Left cardiac atrium (tissue), 4 donors: Measurements from ENCODE around the gene NTRK2. TPM values are rescaled to one million over a fixed set of nuclear protein-coding genes. Genes with fewer than 3 reads are reported as not detected.

ENCODE experiments used
- ATAC-seq, 2 donors: fragments of 200-7000 bp; cut with Tn5 transposase; one replicate each; pipeline ENCODE4 v1.9.1; 2020; ENCODE audit warnings: mild to moderate bottlenecking in 2 of 2, moderate library complexity in 2 of 2
- DNase-seq: peaks from one replicate; pipeline ENCODE4 v3.0.0-alpha.2; 2020
- intact Hi-C, 2 donors: fragments of 100-400 bp; cut with DNase I; formaldehyde crosslinking; loops; one replicate each; pipeline versions ENCODE4 v1.14.1 to v1.15.1; 2022 to 2023
- total RNA-seq, 2 donors: library from RNA; stranded (reverse); fragmentation: NEBNext Ultra II Directional; extraction: Animal tissue kit (Norgen Biotek cat#: 25700); gene quantifications; one replicate each; pipeline ENCODE4 v1.2.1, GENCODE V29; 2021
- donor health status: DM: no; HTN: yes; CAD: no.
- donor health status: DM: no; HTN: yes; CAD: no; lungs with severe emphysema.
- donor health status: DM: yes; HTN: yes; CAD: no.
- donor health status: Dilated cardiomyopathy.

The NTRK2 gene
- total RNA-seq, 2 donors from 2014 or later: 20.6 to 38.2 TPM

DNA sequence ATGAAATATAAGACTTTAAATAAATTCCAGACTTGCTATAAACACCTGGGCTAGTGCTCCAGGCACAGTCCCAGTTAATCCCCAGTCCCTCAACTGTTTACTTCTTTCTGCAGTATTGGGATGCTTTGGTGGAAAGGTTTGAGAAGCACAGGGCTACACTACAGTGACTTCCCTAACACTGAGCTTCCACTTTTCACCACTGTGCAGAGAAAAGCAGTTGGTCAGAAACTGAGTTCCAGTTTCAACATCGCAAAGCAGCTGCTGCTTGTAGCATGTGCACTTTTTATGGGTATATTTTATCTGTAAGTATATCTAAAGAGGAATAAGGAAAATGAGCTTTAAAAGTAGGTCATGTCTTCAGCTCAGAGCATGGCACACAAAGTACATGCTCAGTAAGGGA lies 339.7 kb downstream of the NTRK2 start:
- ATAC-seq (no peak), DNase-seq (no peak)
- intact Hi-C loops: no loop called here

DNA sequence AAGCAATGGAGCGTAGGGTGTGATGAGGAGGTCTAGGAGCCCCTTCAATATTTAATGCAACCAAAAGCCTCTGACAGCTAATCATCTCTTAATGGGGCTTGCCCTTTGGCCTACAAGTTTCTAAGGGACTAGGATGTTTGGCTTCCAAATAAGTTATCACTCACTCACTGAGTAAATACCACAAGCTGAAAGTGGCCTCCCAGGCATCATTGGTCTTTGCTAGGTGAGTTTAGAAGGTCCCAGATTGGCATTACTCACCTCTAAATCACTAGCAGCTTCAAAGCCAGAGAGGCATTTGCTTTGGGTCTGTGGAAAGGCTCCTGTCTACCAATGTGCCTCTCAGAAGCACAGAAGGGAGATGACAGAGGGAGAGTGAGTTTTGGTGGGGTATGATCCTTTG lies 344.2 kb downstream of the NTRK2 start:
- intact Hi-C loops: no loop called here

DNA sequence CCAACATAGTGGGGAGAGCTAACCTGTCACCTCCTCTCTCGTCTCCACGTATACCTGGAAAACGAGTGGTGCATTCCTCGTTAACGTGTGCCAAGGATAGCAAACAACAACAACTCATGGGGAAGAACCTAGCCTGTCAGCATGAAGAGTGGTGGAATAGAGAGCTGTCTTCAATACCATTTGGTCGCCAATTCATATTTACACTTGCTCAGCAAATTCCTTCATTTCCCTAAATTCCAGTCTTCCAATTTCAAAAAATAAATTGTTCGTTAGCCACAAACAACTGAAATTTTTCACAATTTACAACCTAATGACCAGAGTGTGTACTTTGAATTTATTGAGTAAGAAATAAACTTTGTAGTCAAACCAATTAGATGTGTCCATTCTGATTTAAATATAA lies 344.8 kb downstream of the NTRK2 start:
- DNase-seq (no peak), ATAC-seq (no peak)
- intact Hi-C loops: no loop called here

More for the DNA sequence above, 344.2 kb downstream of the NTRK2 start:
- ATAC-seq (no peak), DNase-seq (no peak)

DNA sequence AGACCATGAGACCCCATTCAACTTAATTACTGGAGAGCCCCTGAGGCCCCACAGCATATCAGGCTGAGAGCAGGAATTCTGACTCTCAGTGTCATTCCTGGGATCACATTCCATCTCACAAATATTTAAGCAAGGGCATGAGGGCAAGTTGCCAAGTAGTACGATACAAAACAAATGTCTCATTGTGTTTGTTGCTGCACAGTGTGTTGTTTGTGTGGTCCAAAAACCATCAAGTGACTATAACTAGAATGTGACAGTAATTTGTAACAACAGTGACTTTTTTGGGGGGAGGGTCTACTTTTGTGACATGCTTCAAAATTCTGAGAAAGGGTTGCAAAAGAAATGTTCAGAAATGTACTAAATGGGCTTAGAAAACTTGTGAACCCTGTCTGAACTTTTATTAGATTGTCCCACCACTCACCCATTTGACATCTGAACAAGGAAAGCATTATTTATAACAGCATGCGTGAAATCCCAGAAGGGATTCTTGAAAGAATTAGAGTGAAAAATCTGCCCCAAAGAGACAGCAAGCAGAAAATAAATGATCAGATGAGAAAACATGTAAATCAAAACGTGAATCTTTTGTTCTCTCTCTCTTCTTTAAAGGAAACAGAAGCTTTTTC lies 347.0 kb downstream of the NTRK2 start:
- intact Hi-C loops: no loop called here
- no peak for ATAC-seq

DNA sequence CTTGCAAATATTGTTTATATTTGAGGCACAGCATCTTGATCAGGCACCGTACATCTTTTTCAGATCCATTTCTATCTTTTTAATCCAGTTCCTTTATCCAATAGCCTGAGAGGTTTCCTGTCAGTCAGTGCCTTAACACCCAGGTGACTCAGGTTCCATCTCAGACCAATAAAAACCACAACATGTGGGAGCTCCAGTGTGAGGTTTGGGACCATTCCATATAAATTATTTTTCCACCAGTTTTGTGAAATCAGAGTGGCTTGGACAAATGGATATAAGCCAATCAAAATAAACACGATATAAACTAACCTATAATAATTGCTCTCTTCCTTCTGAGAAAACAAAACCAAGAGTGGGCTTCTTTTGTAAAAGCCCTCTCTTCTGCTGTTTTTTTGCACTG lies 351.3 kb downstream of the NTRK2 start:
- intact Hi-C loops: no loop called here
- ATAC-seq (no peak), DNase-seq (no peak)

More for the DNA sequence above, 347.0 kb downstream of the NTRK2 start:
- DNase-seq: no peak

DNA sequence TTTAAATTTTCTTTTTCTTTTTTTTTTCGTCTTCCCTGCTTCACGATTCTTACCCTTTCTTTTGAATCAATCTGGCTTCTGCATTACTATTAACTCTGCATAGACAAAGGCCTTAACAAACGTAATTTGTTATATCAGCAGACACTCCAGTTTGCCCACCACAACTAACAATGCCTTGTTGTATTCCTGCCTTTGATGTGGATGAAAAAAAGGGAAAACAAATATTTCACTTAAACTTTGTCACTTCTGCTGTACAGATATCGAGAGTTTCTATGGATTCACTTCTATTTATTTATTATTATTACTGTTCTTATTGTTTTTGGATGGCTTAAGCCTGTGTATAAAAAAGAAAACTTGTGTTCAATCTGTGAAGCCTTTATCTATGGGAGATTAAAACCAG lies 352.2 kb downstream of the NTRK2 start:
- intact Hi-C loops: no loop called here
- ATAC-seq (no peak), DNase-seq (no peak)

DNA sequence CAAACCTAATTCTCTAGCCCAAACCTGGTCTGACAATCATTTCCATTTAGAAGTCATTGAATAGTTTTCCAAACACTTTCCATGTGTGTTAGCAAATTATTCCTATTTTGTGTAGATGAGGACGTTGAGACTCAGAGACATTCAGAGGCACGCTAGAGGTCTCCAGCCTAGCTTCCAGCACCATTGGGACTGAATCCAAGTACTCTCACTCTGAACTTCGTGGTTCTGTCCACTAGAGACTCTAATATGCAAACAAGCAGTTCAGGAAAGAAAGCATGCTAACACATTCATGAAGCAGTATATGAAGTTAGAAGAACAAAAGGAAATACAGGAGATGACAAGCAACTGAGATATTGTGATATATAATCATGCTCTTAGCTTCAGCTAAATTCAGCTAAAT lies 354.8 kb downstream of the NTRK2 start:
- intact Hi-C loops: no loop called here
- DNase-seq (no peak), ATAC-seq (peak; percentile 53 to 61)

DNA sequence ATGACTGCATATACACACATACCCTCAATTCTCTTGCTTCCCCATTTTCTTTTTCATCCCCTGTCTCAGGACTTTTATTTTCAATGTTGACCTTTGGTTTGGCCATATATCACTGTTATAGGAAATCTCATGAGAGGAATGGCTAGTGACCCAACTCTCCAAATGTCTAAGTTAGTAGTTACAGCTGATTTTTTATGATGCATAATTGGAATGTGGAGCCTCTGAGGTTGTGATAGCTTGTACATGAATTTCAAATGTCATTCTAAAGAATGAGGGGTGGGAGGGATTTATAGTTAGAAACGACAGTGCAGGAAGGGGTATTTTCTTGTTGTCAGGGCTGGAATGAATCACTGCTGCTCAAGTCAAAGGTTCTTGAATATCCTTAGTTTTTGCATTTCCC lies 356.1 kb downstream of the NTRK2 start:
- ATAC-seq (no peak), DNase-seq (no peak)
- intact Hi-C loops: no loop called here

DNA sequence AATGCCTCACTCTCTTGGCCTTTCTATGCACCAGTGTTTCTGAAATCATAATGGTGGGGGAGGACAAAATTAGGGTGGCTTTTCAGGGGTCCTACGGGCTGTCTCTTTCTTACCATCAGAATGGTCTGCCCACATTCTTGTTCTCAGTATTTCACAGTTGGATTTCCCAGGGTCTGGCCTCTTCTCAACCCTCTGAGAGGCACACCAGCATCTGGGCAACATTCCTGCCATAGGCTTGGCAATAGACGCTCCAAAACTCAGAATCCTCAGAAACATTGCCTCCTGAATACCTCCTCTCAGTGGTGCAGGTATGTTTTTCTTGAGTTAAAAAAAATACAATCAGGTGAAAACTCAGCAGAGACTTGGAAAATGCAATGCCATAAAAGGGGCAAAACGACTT lies 358.3 kb downstream of the NTRK2 start:
- ATAC-seq: no peak
- no peak for DNase-seq
- intact Hi-C loops: no loop called here

DNA sequence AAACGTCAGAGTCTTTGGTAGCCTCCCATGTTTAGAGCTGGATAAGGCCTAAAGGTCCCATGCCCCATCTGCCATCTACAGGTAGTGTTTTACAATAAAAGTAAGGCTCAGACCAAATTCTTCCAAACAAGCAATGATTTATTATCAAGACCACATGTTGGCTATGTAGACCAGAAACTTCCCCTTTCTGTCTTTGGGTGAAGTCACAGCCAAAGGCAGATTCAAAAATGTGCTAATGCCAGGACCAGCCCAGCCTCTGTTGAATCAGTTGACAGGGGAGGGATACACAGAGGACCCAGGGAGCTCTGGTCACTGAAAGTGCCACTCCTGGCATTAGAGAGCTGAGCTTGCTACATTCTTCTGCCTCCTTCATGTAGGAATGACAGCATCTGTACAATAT lies 360.8 kb downstream of the NTRK2 start:
- DNase-seq: no peak
- intact Hi-C loops: no loop called here
- ATAC-seq: no peak

DNA sequence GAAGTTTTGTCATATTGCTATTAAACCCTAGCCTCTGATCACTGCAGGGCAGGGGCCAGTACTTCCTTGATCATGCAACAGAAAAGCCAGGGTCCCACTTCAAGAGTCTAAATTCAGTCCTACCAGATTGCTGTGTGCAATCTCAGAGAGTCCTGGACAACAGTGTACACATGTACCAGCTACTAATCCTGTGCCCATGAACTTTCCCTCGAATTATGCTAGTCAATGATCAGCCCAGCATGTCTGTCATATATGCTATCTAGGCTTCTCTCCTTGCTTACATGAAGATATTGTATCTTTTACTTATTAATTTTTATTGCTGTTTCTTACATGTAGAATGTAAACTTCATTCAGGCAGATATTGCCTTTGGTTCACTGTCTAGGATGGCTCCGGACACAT lies 367.0 kb downstream of the NTRK2 start:
- intact Hi-C loops: no loop called here
- ATAC-seq: no peak
- no peak for DNase-seq

DNA sequence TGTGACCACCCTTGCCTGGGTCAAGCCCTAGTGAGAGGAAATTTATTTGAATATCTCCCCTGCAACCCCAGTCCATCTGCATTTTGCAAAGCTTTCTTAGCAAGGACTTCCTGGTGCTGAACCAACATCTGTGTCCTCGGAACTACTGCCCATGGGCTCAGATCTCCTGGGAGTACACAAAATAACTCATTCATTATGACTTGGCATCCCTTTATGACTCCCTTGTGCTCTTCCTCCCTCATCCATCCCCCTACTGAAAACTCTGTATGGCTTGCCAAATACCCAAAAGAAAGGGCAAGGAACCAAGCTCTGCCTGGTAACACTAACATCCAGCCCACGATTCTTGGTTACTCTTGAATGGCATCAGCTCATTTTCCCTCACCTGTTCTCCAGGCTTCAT lies 368.5 kb downstream of the NTRK2 start:
- no peak for DNase-seq
- ATAC-seq: no peak
- intact Hi-C loops: no loop called here

DNA sequence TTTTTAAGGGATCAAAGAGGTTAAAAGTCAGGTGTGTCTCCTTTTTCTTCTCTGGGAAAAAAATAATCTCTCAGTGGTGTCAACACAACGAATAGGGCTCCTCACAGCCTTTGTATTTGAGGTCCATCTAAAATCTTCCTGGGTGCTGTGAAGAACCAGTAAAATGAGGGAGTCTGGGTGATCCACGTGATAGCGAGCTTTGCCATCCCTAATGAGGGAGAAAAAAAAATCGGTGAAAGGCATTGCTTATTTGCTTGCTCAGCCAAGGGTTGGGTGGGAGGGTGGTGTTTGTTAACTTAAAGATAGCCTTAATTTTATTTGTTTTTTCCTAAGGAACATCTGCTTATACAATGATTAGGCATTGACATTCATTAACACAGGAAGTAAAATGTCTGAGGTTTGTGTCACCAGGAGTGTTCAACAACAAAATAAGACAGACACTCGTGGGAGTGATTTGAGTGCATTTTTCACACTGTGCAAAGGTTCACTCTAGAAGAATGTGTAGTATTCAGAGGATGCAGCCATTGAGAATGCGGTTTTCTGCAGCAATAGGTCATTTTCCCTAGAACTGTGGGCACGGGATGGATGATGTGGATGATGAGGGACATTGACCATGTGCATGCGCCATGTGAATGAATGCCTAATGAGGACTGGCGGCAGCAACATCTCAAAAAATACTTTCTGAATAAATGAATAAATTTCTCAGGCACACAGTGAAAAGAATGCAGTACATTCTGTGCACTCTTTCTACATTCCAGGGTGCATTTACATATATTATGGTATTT lies 369.5 kb downstream of the NTRK2 start:
- intact Hi-C loops: no loop called here
- DNase-seq (no peak), ATAC-seq (no peak)

DNA sequence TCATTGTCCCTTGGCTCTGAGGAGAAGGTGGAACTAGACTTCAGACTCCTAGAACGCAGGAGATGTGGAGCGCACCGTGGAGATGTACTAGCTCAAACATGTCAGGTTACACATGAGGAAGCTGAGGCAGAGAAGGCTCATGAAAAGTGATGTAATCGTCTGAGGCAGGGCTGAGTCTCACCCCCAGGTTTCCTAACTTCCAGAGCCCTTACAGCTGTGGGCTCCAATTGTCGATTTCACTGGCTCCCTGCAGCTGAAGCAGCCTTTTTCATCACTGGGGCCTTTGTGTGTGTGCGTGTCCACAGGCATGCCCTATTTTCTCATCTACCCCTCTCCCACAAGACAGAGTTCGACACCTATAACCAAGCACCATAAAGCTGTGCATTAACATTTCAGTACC lies 370.6 kb downstream of the NTRK2 start:
- ATAC-seq: no peak
- intact Hi-C loops: no loop called here

DNA sequence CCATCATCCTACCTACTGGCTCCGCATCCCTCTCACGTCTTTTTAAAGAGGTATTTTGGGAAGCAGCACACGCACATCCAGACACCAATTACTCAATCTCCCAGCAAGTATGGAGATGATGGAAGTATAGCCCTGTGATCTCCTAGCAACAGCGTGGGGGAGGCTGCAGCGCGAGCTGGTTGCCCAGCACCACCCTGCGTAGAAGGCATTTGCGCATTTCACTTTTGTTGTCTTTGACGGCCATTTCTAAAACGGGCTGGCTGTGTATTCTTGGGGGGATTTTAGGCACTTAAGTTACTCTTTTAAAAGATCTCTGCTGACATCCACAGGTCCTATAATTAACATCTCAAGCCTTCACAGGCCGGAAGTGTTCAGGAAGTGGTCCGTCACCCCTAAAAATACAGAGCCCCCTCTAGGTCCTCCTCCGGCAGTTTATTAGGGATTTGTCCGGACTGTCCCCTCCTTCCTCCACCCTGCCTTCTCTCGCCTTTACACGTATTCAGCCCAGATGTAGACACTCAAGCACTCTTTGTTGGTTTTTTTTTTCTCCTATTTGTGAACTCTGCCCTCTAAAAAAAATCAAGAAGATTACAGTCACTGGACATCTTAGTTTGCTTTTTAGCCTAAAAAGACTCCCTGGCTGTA lies 371.4 kb downstream of the NTRK2 start:
- DNase-seq (peak; percentile 41), ATAC-seq (peak; percentile 62 to 94)
- intact Hi-C loops: no loop called here

More for the DNA sequence above, 370.6 kb downstream of the NTRK2 start:
- no peak for DNase-seq

DNA sequence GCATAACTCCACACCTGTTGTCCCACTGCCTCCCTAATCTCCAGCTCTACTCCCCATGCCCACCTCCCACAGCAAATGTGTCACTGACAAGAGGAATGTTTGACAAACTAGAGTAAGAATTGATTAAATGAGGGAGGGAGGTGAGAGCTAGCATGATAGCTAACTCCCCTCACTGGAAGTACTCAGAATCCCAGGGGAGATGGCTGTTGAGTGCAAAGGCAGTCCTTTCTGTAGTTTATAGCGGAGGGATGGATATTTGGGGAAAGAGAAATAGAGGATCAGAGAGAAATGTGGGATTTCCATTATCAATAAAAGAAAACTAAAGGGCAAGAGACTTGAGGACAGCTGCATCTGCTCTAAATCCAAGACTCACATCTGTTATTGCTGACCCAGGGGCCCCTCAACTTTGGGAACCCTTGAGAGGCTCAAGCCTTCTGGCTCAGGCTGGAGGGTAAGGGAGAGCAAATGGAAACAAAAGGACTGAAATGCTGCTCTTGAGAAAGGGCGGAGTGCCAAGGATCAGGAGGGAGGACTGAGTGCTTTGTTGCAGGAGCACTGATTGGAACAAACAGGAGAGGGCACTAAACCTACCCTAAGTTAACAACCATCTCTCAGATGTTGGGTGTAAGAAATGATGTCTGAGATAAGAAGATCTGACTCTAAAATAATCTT lies 372.1 kb downstream of the NTRK2 start:
- no peak for ATAC-seq
- DNase-seq: no peak
- intact Hi-C loops: no loop called here

DNA sequence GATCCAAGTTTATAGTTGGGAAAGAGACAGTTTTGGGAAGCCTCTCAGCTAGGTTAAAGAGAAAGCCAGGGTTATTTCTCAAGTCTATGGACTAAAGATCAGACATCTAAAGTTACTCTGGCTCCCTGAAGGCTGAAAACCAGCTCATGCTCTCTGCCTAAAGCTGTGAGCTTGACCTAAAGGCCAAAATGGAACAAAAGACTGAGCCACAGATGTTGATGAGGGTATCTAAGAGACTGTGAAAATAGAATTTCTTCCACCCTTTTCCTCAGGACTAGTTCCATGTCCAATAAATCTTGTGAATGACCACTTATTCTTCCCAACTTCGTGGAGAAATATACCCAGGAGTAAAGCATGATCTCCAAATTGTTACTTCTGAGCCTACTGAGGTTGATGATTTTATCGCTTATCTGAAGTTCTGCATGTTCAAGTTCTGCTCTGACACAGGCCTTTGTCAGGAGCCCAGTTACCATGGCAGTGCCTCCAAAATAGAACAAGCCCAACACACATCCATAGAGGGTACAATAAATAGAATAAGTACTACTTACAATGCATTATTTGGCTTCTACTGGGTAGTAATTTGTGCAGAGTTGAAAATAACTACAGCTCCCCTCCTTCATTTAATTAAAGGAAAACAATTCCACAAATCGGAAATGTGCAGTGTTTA lies 373.6 kb downstream of the NTRK2 start:
- intact Hi-C loops: no loop called here
- DNase-seq (no peak), ATAC-seq (no peak)

DNA sequence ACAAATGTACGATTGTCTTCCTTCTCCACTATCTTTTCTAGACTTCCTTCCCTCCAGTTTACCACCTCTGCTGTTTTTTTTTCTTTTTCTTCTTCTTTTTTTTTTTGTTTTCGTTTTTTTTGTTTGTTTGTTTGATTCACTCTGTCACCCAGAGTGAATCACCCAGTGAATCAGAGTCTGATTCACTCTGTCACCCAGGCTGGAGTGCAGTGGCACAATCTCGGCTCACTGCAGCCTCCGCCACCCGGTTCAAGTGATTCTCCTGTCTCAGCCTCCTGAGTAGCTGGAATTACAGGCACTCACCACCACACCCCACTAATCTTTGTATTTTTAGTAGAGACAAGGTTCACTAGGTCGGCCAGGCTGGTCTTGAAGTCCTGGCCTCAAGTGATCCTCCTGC lies 375.7 kb downstream of the NTRK2 start:
- intact Hi-C loops: no loop called here
- ATAC-seq: no peak
- DNase-seq: no peak

DNA sequence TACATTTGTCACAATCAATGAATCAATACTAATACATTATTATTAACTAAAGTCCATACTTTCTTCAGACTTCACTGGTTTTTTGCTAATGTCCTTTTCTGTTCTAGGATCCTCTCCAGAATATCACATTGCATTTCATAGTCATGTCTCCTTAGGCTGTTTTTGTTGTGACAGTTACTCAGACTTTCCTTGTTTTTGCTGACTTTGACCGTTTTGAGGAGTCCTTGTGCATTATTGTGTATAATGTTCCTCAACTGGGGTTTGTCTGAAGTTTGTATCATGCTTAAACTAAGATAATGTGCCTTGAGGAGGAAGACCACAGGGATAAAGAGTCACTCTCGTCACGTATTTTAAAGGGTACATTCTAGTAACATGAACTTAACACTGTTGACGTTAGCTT lies 376.9 kb downstream of the NTRK2 start:
- intact Hi-C loops: no loop called here
- ATAC-seq (no peak), DNase-seq (no peak)
